Endothelial cell of umbilical vein (primary cell): ENCODE results near the gene ZNF555. TPM values are rescaled to one million over a fixed set of nuclear protein-coding genes. Genes with fewer than 3 reads are reported as not detected.

Experiments used
- BruUV-seq: library from RNA; stranded (reverse); fragments of 400-500 nt; replicated peaks from 2 replicates; lab custom pipeline; 2021; lab: Mats Ljungman, UMichigan
- CTCF ChIA-PET: fragments of 300-600, 350-600 bp; sonication (Branson Sonifier 250); formaldehyde crosslinking; loops from one replicate; lab custom pipeline; 2021; ENCODE audit warnings: antibody characterized with exemption, inconsistent platforms; lab: Charles Lee
- POLR2A ChIA-PET: fragments of 300-600, 350-600 bp; sonication (Branson Sonifier 250); formaldehyde crosslinking; loops from one replicate; lab custom pipeline; 2021; ENCODE audit warnings: antibody characterized with exemption, inconsistent platforms; lab: Charles Lee
- DNase-seq: peaks from one replicate; pipeline ENCODE4 v3.0.0-alpha.2; 2011; ENCODE audit warnings: low read depth, low spot score
- FAIRE-seq: peaks from 2 replicates; lab custom pipeline; 2011; peaks lifted over from hg19 to GRCh38; lab: Jason Lieb, UNC
- H2AFZ ChIP-seq: 2 replicates; pipeline ENCODE4 v1.6.0; 2012; ENCODE audit warnings: low read depth, low read length, control low read depth, inconsistent platforms
- H3K27ac ChIP-seq: 2 replicates; pipeline ENCODE4 v1.5.1; 2011; ENCODE audit warnings: low read depth, mild to moderate bottlenecking, control low read depth, low read length, moderate library complexity; ENCODE audit not compliant: insufficient read depth
- H3K27me3 ChIP-seq, 2 experiments: 2 replicates each; pipeline versions ENCODE4 v1.6.0 to v1.6.1; 2011; ENCODE audit warnings: low read length in 2 of 2, mixed read lengths in 1 of 2; ENCODE audit not compliant: control insufficient read depth in 2 of 2, insufficient read depth in 2 of 2
- H3K36me3 ChIP-seq, 2 experiments: 2 replicates in 1 of 2; 3 replicates in 1 of 2; pipeline ENCODE4 v1.5.1; 2011; ENCODE audit warnings: low read length in 2 of 2, mild to moderate bottlenecking in 1 of 2, moderate library complexity in 1 of 2; ENCODE audit not compliant: control insufficient read depth in 2 of 2, insufficient read depth in 2 of 2; ENCODE audit errors: extremely low read depth in 1 of 2
- H3K4me1 ChIP-seq: 3 replicates; pipeline ENCODE4 v1.5.1; 2011; ENCODE audit warnings: mild to moderate bottlenecking, low read length; ENCODE audit not compliant: control insufficient read depth, insufficient read depth; ENCODE audit errors: extremely low read depth
- H3K4me2 ChIP-seq: 2 replicates; pipeline ENCODE4 v1.6.1; 2011; ENCODE audit warnings: low read length, control low read depth, mixed read lengths; ENCODE audit not compliant: insufficient read depth
- H3K4me3 ChIP-seq, 3 experiments: fragments of 200-600 bp in 1 of 3; sonication (generic), shearing (Covaris generic) in 1 of 3; replicated peaks in 1 of 3; 2 replicates each; pipeline ENCODE4 v1.5.1; 2011 to 2016; ENCODE audit warnings: control low read depth in 3 of 3, low read length in 3 of 3, mild to moderate bottlenecking in 2 of 3, inconsistent platforms in 1 of 3, low read depth in 1 of 3, moderate library complexity in 1 of 3; ENCODE audit not compliant: insufficient read depth in 1 of 3
- H3K79me2 ChIP-seq: 2 replicates; pipeline ENCODE4 v1.6.0; 2012; ENCODE audit warnings: low read length, inconsistent platforms; ENCODE audit not compliant: control insufficient read depth, insufficient read depth
- H3K9ac ChIP-seq: replicated peaks from 2 replicates; pipeline ENCODE3; 2011; ENCODE audit warnings: low read length, control low read depth; ENCODE audit not compliant: insufficient read depth; ENCODE audit errors: extremely low read depth
- H3K9me1 ChIP-seq: replicated peaks from 3 replicates; pipeline ENCODE4 v1.6.0; 2011; ENCODE audit warnings: mild to moderate bottlenecking, low read length; ENCODE audit not compliant: control insufficient read depth, insufficient read depth; ENCODE audit errors: extremely low read depth
- H3K9me3 ChIP-seq: replicated peaks from 2 replicates; pipeline ENCODE4 v1.5.1; 2012; ENCODE audit warnings: low read length, inconsistent platforms; ENCODE audit not compliant: control insufficient read depth, insufficient read depth
- H4K20me1 ChIP-seq: replicated peaks from 2 replicates; pipeline ENCODE3; 2011; ENCODE audit warnings: mild to moderate bottlenecking, low read length; ENCODE audit not compliant: control insufficient read depth, insufficient read depth; ENCODE audit errors: extremely low read depth
- EZH2 ChIP-seq: IDR thresholded peaks from 2 replicates; pipeline ENCODE4 v1.6.1; 2012; ENCODE audit warnings: borderline replicate concordance, low read depth, mild to moderate bottlenecking, moderate library complexity, low read length, inconsistent platforms; ENCODE audit not compliant: severe bottlenecking
- GATA2 ChIP-seq: IDR thresholded peaks from 2 replicates; pipeline ENCODE4 v1.7.0; 2011; ENCODE audit warnings: low read depth, mild to moderate bottlenecking, moderate library complexity, mixed read lengths, low read length; ENCODE audit not compliant: insufficient read length, insufficient read depth
- JUN ChIP-seq: IDR thresholded peaks from 2 replicates; pipeline ENCODE4 v1.6.1; 2011; ENCODE audit warnings: borderline replicate concordance, low read depth; ENCODE audit not compliant: insufficient read length, insufficient read depth
- MYC ChIP-seq: IDR thresholded peaks from one replicate; pipeline ENCODE4 v1.6.1; 2011; ENCODE audit warnings: mild to moderate bottlenecking, low read depth, low read length
- POLR2A ChIP-seq: IDR thresholded peaks from 2 replicates; pipeline ENCODE4 v1.6.1; 2012; ENCODE audit warnings: low read depth, mild to moderate bottlenecking, control low read depth, low read length
- POLR2AphosphoS5 ChIP-seq: IDR thresholded peaks from 2 replicates; pipeline ENCODE4 v1.6.1; 2012; ENCODE audit warnings: low read depth, mild to moderate bottlenecking, control low read depth, low read length, moderate library complexity; ENCODE audit not compliant: insufficient read depth
- dilution Hi-C: fragments of 300-500 bp; cut with MboI; formaldehyde crosslinking; loops from one replicate; pipeline ENCODE4 v1.15.0; 2019; ENCODE audit warnings: low sequenced_read_pairs; ENCODE audit not compliant: extremely low pct_ligation_motif_present
- intact Hi-C: fragments of 100-400 bp; cut with micrococcal nuclease; formaldehyde crosslinking; loops from one replicate; pipeline ENCODE4 v1.10.0; 2022
- polyA plus RNA-seq, 4 experiments: library from polyadenylated mRNA; depleted of rRNA in 3 of 4; stranded (reverse) in 3 of 4; unstranded in 1 of 4; fragments of >200 nt; gene quantifications; 2 replicates each; pipeline versions ENCODE4 v1.2.1 to v1.2.3, GENCODE V29; 2011 to 2012; ENCODE audit warnings: missing spikeins in 1 of 4
- total RNA-seq: library from RNA; stranded (reverse); gene quantifications from 2 replicates; pipeline ENCODE4 v1.2.3, GENCODE V29; 2021
- TF ChIP-seq, protein P1 (sequence below), 2 donors: IDR thresholded peaks; 1 replicate in 1 of 2; 2 replicates in 1 of 2; pipeline ENCODE4 v1.5.1; 2011; ENCODE audit warnings: low read length in 2 of 2, mild to moderate bottlenecking in 2 of 2, moderate library complexity in 2 of 2, control low read depth in 1 of 2, inconsistent platforms in 1 of 2, low read depth in 1 of 2; ENCODE audit not compliant: insufficient read depth in 1 of 2; ENCODE audit errors: extremely low read depth in 1 of 2
- TF ChIP-seq, protein P2 (sequence below): IDR thresholded peaks from 2 replicates; pipeline ENCODE4 v1.6.1; 2011; ENCODE audit not compliant: insufficient read depth, insufficient read length

ZNF555 gene
- total and polyA plus RNA-seq, 2 donors (not counting 3 experiments of a cell fraction or from before 2014, with no cell fraction given) = 1.6 to 5.4 TPM

- CTCF ChIA-PET = interaction anchor here (0.7 to 0.9 kb wide), 2 partner anchors 17 to 36 kb away, joined by 3 read pairs; partner anchors contain the start of gene ZNF555
- no peak for FAIRE-seq
- no peak for DNase-seq
- Histone ChIP-seq H3K9ac (no peak overlapping the region), H3K4me2 (no peak overlapping the region), H3K27ac (no peak overlapping the region), H3K27me3 (no peaks in the 10 kb centered on the region), H3K9me3 (no peaks in the 10 kb centered on the region), H3K9me1 (no peaks in the 10 kb centered on the region), H3K79me2 (no peaks in the 10 kb centered on the region), H4K20me1 (no peaks in the 10 kb centered on the region), H3K4me1 (peaks cover 3% of the 10 kb centered on the region), H3K36me3 (peaks cover 0 to 3% of the 10 kb centered on the region in 2 experiments), H2AFZ (no peak overlapping the region), H3K4me3 (no peak overlapping the region)
- TF ChIP-seq POLR2AphosphoS5 (no peak), GATA2 (no peak), POLR2A (no peak)
- TF ChIP-seq, protein P1, sequence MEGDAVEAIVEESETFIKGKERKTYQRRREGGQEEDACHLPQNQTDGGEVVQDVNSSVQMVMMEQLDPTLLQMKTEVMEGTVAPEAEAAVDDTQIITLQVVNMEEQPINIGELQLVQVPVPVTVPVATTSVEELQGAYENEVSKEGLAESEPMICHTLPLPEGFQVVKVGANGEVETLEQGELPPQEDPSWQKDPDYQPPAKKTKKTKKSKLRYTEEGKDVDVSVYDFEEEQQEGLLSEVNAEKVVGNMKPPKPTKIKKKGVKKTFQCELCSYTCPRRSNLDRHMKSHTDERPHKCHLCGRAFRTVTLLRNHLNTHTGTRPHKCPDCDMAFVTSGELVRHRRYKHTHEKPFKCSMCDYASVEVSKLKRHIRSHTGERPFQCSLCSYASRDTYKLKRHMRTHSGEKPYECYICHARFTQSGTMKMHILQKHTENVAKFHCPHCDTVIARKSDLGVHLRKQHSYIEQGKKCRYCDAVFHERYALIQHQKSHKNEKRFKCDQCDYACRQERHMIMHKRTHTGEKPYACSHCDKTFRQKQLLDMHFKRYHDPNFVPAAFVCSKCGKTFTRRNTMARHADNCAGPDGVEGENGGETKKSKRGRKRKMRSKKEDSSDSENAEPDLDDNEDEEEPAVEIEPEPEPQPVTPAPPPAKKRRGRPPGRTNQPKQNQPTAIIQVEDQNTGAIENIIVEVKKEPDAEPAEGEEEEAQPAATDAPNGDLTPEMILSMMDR (IDR thresholded peaks at IDR 0.05; ENCODE audit: extremely low read depth in 1 of 2, insufficient read depth in 1 of 2, low read depth in 1 of 2, low read length in 2 of 2) = no peak
- TF ChIP-seq, protein P2, sequence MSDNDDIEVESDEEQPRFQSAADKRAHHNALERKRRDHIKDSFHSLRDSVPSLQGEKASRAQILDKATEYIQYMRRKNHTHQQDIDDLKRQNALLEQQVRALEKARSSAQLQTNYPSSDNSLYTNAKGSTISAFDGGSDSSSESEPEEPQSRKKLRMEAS = no peak
- intact Hi-C loops (no loop called here), dilution Hi-C loops (no loop called here)
- BruUV-seq = no TSS peak
- POLR2A ChIA-PET = no interaction called here
Measured at GRCh38 chr19:2824129-2824528, 17.1 kb upstream of the ZNF555 start.

GRCh38 chr19:2827022-2827421 is 14.3 kb upstream of the ZNF555 start:
- TF ChIP-seq JUN = no peak
- TF ChIP-seq EZH2 = no peak
- TF ChIP-seq POLR2A = no peak
- TF ChIP-seq MYC = no peak
- TF ChIP-seq GATA2 = no peak
- no peak for TF ChIP-seq POLR2AphosphoS5
- TF ChIP-seq, protein P2 = no peak
- POLR2A ChIA-PET = no interaction called here
- CTCF ChIA-PET = no interaction called here
- Histone ChIP-seq H3K27ac (no peak overlapping the region), H2AFZ (no peak overlapping the region), H3K9ac (no peak overlapping the region), H4K20me1 (no peaks in the 10 kb centered on the region), H3K4me2 (no peak overlapping the region), H3K36me3 (peaks cover 0 to 3% of the 10 kb centered on the region in 2 experiments), H3K9me1 (no peaks in the 10 kb centered on the region), H3K27me3 (no peaks in the 10 kb centered on the region), H3K9me3 (no peaks in the 10 kb centered on the region), H3K4me3 (no peak overlapping the region), H3K4me1 (no peaks in the 10 kb centered on the region), H3K79me2 (no peaks in the 10 kb centered on the region)
- no TSS peak for BruUV-seq
- FAIRE-seq = no peak
- no peak for DNase-seq
- intact Hi-C loops (no loop called here), dilution Hi-C loops (no loop called here)
